ENCODE data around the gene GAS2.

- no peak for TF ChIP-seq CTCF (IDR thresholded peaks at IDR 0.05)
- no peak for TF ChIP-seq POLR2A (IDR thresholded peaks at IDR 0.05)
Observed at GRCh38 chr11:22807855-22808570, 141.6 kb downstream of the GAS2 start.

Data from right lobe of liver (tissue), 4 donors.